RKO (cell line): Measurements from ENCODE around the gene RBCK1.

Source experiments
- DNase-seq: peaks from one replicate; pipeline ENCODE4 v3.0.0-alpha.2; 2016; ENCODE audit warnings: low spot score

Gene RBCK1

GRCh38 chr20:399182-399707 is 8.9 kb upstream of the RBCK1 start:
- no peak for DNase-seq

GRCh38 chr20:400128-400453 is 8.0 kb upstream of the RBCK1 start:
- no peak for DNase-seq

GRCh38 chr20:400454-401275 is 7.4 kb upstream of the RBCK1 start:
- no peak for DNase-seq

GRCh38 chr20:401682-402495 is 6.2 kb upstream of the RBCK1 start:
- peak; percentile 89 for DNase-seq

- no peak for DNase-seq
Measured at GRCh38 chr20:402496-402885, 5.6 kb upstream of the RBCK1 start.

- no peak for DNase-seq
Measured at GRCh38 chr20:402898-403581, 5.1 kb upstream of the RBCK1 start.

- DNase-seq: no peak
Measured at GRCh38 chr20:403582-403957, 4.5 kb upstream of the RBCK1 start.

GRCh38 chr20:404088-404487 is 4.0 kb upstream of the RBCK1 start:
- no peak for DNase-seq

- no peak for DNase-seq
Measured at GRCh38 chr20:406200-407132, 1.6 kb upstream of the RBCK1 start.

- peak; percentile 93 for DNase-seq
Measured at GRCh38 chr20:407133-407952, 756 bp upstream of the RBCK1 start.

- peak; percentile 47 for DNase-seq
Measured at GRCh38 chr20:408843-409696, 971 bp downstream of the RBCK1 start.

GRCh38 chr20:409697-410559 is 1.8 kb downstream of the RBCK1 start:
- no peak for DNase-seq

GRCh38 chr20:412081-412480 is 4.0 kb downstream of the RBCK1 start:
- no peak for DNase-seq

GRCh38 chr20:414161-414560 is 6.1 kb downstream of the RBCK1 start:
- no peak for DNase-seq

- no peak for DNase-seq
Measured at GRCh38 chr20:415820-416322, 7.8 kb downstream of the RBCK1 start.

- no peak for DNase-seq
Measured at GRCh38 chr20:416950-417800, 9.1 kb downstream of the RBCK1 start.

GRCh38 chr20:417801-418342 is 9.8 kb downstream of the RBCK1 start:
- DNase-seq: no peak
